Right lobe of liver (tissue), 6 donors: Measurements from ENCODE around the gene PTGER1. TPM values are rescaled to one million over a fixed set of nuclear protein-coding genes. Genes with fewer than 3 reads are reported as not detected.
A peak's percentile ranks its signal among the peaks of the same experiment; 100 is the strongest.

Experiments used
- ATAC-seq, 4 donors: fragments of 200-7000 bp; cut with Tn5 transposase; one replicate each; pipeline ENCODE4 v1.9.1; 2020; ENCODE audit warnings: mild to moderate bottlenecking in 4 of 4, moderate library complexity in 4 of 4
- DNase-seq, 3 donors: peaks; one replicate each; pipeline ENCODE4 v3.0.0-alpha.2; 2020
- H3K27ac ChIP-seq, 3 donors: fragments of 200-600 bp; one replicate each; pipeline ENCODE4 v1.8.0; 2022
- H3K27me3 ChIP-seq, 2 donors: fragments of 200-600 bp; one replicate each; pipeline ENCODE4 v1.8.0; 2022
- H3K36me3 ChIP-seq, 4 donors: fragments of 200-600 bp; sonication (generic) in 1 of 4; one replicate each; pipeline versions ENCODE4 v1.5.1 to v1.8.0; 2017 to 2022; ENCODE audit warnings: control low read depth in 1 of 4
- H3K4me1 ChIP-seq, 4 donors: fragments of 200-600 bp; sonication (generic) in 1 of 4; one replicate each; pipeline versions ENCODE4 v1.5.1 to v1.8.0; 2017 to 2022; ENCODE audit warnings: control low read depth in 1 of 4
- H3K4me3 ChIP-seq, 3 donors: fragments of 200-600 bp; one replicate each; pipeline ENCODE4 v1.8.0; 2022
- H3K9me3 ChIP-seq, 4 donors: fragments of 200-600 bp; sonication (generic) in 1 of 4; one replicate each; pipeline versions ENCODE4 v1.5.1 to v1.8.0; 2017 to 2022; ENCODE audit warnings: control low read depth in 1 of 4
- POLR2A ChIP-seq: fragments of 450-650 bp; IDR thresholded peaks from one replicate; pipeline ENCODE4 v1.6.1; 2017; ENCODE audit warnings: antibody characterized with exemption, mild to moderate bottlenecking
- WGBS: methylation state at CpG from one replicate; pipeline ENCODE4 v1.1.6; 2018; ENCODE audit warnings: low coverage, low lambda C conversion rate; ENCODE audit not compliant: insufficient coverage; ENCODE audit errors: missing lambda C conversion rate; 5-methylcytosine and 5-hydroxymethylcytosine counted together
- intact Hi-C, 2 donors: fragments of 100-400 bp; cut with DNase I; formaldehyde crosslinking; loops; one replicate each; pipeline versions ENCODE4 v1.11.2 to v1.14.1; 2022
- total RNA-seq, 6 experiments: library from RNA; depleted of rRNA in 2 of 6; stranded (reverse); fragments of >200 nt in 2 of 6; fragmentation: NEBNext Ultra II Directional in 3 of 6; extraction: Animal tissue kit (Norgen Biotek cat#: 25700) in 3 of 6; gene quantifications; one replicate each; pipeline versions ENCODE4 v1.1.0 to v1.2.4, GENCODE V29; 2016 to 2023
- TF ChIP-seq, protein P1 (sequence below), 4 donors: fragments of 200-600 bp in 3 of 4; fragments of 450-650 bp in 1 of 4; IDR thresholded peaks; one replicate each; pipeline versions ENCODE4 v1.5.1 to v1.8.0; 2016 to 2022; ENCODE audit warnings: antibody characterized with exemption in 4 of 4, mild to moderate bottlenecking in 2 of 4
- donor health status: DM: no; HTN: yes; CAD: no.
- donor health status: DM: no; HTN: no; CAD: no.
- donor health status: DM: no; HTN: no; CAD: no.
- donor health status: DM: no; HTN: yes; CAD: no.
- donor health status: DM: no; HTN: yes; CAD: no.

The PTGER1 gene
- total RNA-seq, 6 experiments from 2014 or later, result 0.16 to 0.32 (median 0.29) TPM; not detected in 2

- no peak for ATAC-seq
- Histone ChIP-seq H3K4me3 (no peak overlapping the region), H3K9me3 (no peaks in the 10 kb centered on the region), H3K27ac (peak overlapping the region; percentile 6 to 72 (median 50)), H3K36me3 (no peaks in the 10 kb centered on the region), H3K4me1 (peaks cover 0 to 10% (median 0%) of the 10 kb centered on the region in 4 donors), H3K27me3 (no peaks in the 10 kb centered on the region)
- 64% methylated on average over 8 of the region's 17 CpGs for WGBS
- TF ChIP-seq, protein P1, sequence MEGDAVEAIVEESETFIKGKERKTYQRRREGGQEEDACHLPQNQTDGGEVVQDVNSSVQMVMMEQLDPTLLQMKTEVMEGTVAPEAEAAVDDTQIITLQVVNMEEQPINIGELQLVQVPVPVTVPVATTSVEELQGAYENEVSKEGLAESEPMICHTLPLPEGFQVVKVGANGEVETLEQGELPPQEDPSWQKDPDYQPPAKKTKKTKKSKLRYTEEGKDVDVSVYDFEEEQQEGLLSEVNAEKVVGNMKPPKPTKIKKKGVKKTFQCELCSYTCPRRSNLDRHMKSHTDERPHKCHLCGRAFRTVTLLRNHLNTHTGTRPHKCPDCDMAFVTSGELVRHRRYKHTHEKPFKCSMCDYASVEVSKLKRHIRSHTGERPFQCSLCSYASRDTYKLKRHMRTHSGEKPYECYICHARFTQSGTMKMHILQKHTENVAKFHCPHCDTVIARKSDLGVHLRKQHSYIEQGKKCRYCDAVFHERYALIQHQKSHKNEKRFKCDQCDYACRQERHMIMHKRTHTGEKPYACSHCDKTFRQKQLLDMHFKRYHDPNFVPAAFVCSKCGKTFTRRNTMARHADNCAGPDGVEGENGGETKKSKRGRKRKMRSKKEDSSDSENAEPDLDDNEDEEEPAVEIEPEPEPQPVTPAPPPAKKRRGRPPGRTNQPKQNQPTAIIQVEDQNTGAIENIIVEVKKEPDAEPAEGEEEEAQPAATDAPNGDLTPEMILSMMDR (IDR thresholded peaks at IDR 0.05), result no peak
- no peak for TF ChIP-seq POLR2A
- DNase-seq, result no peak
- intact Hi-C loops, result no loop called here
These were observed 39.7 kb downstream of the PTGER1 start for GRCh38 chr19:14435320-14436050.

- H3K27me3 ChIP-seq, result no peaks in the 10 kb centered on the region
- H3K4me1 ChIP-seq, result peaks cover 0 to 10% (median 0%) of the 10 kb centered on the region in 4 donors
- WGBS, result 42% methylated on average over 14 of the region's 23 CpGs
- H3K27ac ChIP-seq, result peak overlapping the region; percentile 50 to 72 (median 67)
- H3K9me3 ChIP-seq, result no peaks in the 10 kb centered on the region
- no peaks in the 10 kb centered on the region for H3K36me3 ChIP-seq
- ATAC-seq (peak; percentile 43 to 78 (median 68)), DNase-seq (peak in 2 of 3 donors; percentile 66 to 69)
- peak overlapping the region; percentile 66 to 80 (median 68) for H3K4me3 ChIP-seq
- intact Hi-C loops, result no loop called here
- TF ChIP-seq, protein P1 (IDR thresholded peaks at IDR 0.05), result no peak
- TF ChIP-seq POLR2A, result no peak
These were observed 40.4 kb downstream of the PTGER1 start for GRCh38 chr19:14434543-14435319.

DNA sequence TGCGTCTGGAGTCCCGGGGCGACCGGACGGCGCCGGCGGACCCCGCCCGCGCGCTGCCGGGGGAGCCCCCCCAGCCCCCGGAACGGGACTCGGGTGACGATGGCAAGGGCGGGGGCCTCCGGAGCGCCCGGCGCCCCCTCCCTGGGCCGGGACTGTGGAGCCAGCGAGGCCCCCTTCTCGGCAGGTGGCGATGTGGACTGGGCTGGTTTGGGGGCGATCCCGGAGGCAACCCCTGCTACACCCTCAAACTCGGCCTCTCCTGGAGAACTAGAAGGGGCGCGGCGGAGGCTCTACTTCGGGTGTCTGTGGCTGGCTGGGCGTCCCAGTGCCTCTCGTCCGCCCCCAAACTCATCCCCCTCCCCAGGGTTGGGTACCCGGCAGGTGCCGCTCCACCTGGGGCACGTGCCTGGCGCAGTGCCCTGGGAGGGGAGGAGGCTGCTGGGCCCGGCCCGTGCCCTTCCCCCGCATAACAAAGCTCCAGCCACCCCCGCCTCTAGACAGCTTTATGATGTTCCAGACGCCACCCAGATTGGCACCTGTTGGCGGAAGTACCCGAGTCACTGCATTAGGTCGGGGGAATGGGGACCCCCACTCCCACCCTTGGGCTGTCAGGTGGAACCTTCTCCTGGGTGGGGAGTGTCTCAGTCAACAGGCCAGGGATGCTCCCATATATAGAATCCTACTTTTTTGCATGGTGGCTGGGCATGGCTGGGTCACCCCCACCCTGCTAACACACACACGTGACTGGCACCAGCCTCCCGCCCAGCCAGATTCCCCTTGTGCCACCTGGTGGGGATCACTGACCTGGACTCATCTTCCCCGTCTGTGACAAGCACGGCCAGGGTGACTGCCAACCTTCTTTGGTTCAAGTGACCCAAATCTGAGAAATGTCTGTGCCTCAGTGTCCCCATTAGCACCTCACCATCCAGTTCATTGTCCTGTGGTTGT, 41.3 kb downstream of the PTGER1 start:
- no peaks in the 10 kb centered on the region for H3K9me3 ChIP-seq
- 9% methylated on average over 9 of the region's 52 CpGs for WGBS
- TF ChIP-seq, protein P1 (IDR thresholded peaks at IDR 0.05), result no peak
- H3K27me3 ChIP-seq, result no peaks in the 10 kb centered on the region
- H3K4me3 ChIP-seq, result peak overlapping the region; percentile 66 to 80 (median 68)
- DNase-seq (no peak), ATAC-seq (peak in 3 of 4 donors; percentile 4 to 17 (median 8))
- H3K4me1 ChIP-seq, result peaks cover 0 to 4% (median 0%) of the 10 kb centered on the region in 4 donors
- peak overlapping the region; percentile 67 to 83 (median 72) for H3K27ac ChIP-seq
- no peaks in the 10 kb centered on the region for H3K36me3 ChIP-seq
- intact Hi-C loops, result no loop called here
